ENCODE data around the gene CRTC3.
"Not testable (repeated sequence)": the region's sequence is repeated elsewhere in the genome, so short reads cannot be mapped to it uniquely, and the experiment has no call there.

The CRTC3 gene

DNA sequence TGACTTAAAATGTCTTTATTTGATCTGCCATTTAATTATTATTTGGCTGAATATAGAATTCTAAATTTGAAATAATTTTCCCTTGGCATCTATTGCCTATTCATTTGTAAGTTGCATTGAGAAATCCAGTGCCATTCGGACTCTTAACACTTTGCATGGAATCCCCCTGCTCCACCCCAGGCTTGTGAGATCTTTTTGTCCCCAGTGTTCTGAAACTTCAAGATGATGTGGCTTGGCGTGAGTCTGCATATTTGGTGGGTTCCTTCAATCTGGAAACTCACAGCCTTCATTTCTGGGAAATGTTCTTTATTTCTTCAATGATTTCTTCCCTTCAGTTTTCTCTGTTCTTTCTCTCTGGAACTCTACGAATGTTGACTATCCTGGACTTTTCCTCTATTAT, 103.6 kb downstream of the CRTC3 start:
- no peak for DNase-seq

DNA sequence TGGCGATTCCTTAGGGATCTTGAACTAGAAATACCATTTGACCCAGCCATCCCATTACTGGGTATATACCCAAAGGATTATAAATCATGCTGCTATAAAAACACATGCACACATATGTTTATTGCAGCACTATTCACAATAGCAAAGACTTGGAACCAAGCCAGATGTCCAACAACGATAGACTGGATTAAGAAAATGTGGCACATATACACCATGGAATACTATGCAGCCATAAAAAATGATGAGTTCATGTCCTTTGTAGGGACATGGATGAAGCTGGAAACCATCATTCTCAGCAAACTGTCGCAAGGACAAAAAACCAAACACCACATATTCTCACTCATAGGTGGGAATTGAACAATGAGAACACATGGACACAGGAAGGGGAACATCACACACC, 107.3 kb downstream of the CRTC3 start:
- DNase-seq: not testable (repeated sequence)

DNA sequence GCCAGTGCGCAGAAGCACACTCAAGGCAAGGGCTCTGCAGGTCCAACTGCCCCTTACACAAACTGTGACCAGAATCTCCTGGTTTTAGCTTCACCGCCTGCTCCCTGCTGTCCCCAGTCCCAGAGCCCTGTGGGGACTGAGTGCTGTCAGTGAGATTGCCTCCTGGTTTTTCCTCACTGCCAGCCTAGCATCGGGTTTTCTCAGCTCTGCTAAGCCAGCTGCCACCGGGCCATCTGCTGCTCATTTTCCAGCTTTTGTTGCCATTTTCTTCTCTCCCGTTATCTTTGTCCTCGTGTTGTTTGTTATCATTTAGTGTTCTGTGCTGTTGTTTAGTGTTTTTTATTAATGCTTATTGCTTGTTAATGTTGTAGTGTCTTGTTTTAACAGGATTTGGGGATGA, 108.0 kb downstream of the CRTC3 start:
- no peak for DNase-seq

DNA sequence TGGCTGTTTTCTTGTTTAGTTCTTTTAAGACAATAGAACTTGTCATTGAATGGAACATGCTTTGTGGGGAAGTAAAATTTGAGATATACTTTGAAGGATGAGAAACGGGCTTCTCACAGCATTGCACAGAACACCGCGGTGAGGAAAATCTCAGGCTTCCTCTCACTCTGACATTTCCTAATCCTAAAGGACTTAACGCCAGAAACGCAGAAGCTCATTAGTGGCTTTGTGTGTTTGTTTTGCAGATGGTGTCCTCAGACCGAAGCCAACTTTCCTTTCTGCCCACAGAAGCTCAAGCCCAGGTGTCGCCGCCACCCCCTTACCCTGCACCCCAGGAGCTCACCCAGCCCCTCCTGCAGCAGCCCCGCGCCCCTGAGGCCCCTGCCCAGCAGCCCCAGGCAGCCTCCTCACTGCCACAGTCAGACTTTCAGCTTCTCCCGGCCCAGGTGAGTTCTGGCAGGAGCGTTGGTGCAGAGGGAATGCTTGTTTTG, 108.5 kb downstream of the CRTC3 start:
- DNase-seq: no peak

DNA sequence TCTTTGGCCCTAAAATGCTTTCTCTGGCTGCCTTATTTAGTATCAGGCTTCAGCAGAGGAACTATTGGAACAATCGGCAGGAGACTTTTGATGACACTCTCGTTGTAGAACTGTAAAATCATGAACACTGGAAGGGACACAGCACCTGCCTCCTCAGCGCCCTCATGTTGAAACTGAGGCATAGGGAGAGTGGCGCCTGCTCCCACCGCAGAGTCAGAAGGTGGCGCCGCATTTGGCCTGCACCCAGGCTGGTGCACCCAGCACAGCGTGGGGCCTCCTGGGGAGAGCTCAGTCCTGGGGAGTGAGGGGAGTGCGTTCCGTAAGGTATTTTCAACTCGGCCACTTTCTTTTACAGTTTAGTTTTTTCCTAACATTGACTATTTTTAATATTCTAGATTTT, 109.2 kb downstream of the CRTC3 start:
- DNase-seq: no peak

DNA sequence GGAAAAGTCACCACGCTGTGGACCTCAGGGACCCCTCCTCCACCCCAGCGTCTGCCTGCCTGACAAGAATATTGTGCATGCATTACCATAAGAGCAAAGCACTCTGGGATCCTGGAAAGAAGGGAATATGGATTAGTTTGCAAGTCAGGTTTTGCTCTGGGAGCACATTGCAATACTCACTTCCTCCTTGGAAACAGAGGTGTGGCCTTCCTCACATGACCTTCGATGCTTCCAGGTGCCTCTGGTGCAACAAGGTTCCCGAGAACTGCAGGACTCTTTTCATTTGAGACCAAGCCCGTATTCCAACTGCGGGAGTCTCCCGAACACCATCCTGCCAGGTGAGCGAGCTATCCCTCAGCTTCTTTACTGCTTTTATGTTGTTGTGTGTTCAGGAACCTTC, 111.1 kb downstream of the CRTC3 start:
- DNase-seq: no peak

DNA sequence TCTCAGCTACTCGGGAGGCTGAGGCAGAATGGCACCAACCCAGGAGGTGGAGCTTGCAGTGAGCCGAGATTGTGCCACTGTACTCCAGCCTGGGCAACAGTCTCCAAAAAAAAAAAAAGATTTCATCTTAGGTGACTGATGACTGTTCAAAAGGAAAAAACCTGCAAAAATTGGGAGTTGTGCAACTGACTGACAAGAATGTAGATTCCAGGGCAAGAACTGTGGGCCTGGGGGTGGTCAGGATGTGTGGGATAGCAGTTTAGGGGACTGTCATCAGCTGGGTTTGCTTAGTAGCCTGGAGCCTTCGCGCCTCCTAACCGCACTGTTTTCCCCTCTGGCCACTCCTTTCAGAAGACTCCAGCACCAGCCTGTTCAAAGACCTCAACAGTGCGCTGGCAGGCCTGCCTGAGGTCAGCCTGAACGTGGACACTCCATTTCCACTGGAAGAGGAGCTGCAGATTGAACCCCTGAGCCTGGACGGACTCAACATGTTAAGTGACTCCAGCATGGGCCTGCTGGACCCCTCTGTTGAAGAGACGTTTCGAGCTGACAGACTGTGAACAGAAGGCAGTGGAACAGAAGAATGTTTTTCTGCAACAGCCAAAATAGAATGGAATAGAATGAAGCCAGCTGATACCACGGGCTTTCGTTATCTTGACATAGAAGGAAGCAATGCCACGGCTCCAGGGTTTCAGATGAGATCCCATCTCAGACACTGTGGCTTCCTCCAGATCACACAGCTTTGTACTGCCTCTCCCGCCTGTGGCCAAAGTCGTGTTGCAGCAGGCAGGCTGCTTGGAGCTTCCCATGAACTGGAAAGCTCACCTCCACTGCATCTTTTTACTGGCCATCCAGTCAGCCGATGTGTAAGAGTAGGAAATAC, 112.1 kb downstream of the CRTC3 start:
- DNase-seq: no peak

DNA sequence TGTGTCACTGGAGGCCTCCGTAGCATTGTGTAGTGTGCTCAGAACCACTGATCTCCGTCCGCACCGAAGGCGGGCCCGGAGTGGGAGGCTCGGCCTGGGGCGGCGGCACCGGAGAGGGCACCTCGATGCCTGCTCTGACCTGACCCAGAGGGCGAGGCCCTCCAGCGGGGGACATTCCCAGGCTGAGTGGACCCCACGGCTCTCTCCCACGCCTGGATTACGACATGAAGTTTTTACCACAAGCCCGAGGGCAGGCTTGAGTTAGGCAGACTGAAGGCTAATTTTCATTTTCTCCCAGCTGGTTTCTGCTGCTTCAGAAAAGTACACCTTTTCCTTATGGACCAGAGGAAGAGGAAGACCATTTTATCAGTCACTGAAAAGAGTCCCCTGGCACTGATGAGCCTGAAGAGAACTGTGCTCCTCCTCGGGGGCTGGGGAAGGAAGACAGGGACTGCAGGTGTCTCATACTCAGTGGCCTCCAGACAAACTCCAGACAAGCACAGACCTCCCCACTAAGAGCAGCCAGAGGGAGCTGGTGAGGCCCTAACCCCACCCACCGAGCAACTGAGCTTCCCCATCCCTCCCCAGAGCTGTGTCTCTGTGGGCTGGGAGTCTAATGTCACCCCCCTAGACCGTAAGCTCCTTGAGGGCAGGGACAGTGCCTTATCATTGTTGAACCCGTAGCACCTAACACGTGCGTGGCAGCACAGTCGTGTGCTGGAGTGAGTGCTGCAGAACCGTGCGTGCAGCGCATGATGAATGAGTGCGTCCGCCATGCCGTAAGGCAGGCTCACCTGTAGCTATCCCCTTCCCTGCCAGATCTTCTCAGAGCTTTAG, 113.0 kb downstream of the CRTC3 start:
- no peak for DNase-seq

DNA sequence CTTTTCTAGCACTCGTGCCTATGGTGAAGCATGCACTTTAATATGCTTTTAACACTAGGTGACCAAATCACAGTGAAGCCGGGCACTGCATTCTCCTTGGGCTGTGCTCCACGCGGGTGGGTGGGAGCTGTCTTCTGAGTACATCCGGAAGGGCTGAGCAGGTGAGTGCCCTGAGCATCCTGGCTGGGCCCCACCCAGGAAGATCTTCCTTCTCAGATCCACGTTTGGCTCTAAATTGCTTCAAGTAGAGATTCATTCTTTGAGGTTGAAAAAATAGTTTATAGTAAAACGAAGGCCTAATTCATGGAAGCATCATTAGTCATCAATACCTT, 113.5 kb downstream of the CRTC3 start:
- no peak for DNase-seq

DNA sequence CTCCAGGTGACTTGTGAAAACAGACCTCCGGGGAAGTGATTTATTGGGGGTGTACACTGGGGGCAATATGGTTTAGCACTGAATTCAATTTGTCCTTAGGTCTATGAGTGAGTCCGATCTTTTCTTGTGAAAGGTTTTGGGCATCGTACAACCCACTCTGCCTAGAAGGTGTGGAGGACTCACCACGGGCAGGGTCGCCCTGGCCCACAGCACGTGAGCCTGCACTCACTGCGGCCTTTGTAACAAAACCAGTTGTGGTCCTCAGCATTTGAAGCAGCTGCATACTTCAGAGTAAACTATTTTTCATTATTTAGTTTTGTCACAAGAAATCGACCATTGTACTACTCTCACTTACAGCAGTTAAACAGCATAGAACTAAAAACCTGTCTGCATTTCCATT, 114.8 kb downstream of the CRTC3 start:
- DNase-seq: no peak

DNA sequence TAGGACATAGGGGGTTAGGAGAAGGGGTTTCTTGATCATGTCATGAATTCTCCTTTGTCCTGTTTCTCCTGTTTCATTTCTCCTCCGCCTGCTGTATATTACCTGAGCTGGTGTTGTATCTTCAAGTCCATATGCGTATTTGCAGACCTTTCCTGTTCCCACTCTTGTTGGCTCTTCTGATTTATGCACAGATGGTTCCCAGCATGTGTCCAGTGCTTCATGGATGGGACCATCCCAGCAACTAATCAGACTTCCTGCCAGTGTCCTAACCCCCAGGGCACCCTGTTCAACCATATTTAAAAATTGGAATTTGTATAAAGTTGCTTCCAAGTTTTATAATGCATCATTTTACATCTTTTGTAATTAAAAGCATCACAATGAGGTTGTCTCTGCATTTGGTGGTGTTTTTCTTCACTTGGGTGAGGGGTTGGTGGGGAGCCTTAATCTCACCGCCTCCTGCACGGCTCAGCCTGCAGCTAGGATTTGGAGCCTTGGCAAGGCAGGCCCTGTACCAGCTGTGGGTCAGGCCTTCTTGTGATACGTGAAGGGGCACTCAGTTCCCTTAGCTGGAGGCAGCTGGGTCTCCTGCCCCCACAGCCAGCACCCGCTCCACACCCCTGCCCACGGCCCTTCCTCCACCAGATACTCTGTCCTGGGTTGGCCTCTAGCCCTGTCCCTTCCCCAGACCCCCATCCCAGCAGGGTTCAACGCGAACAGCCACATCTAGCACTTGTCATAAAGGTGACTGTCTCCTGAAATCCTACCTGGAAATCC, 115.4 kb downstream of the CRTC3 start:
- DNase-seq: no peak

DNA sequence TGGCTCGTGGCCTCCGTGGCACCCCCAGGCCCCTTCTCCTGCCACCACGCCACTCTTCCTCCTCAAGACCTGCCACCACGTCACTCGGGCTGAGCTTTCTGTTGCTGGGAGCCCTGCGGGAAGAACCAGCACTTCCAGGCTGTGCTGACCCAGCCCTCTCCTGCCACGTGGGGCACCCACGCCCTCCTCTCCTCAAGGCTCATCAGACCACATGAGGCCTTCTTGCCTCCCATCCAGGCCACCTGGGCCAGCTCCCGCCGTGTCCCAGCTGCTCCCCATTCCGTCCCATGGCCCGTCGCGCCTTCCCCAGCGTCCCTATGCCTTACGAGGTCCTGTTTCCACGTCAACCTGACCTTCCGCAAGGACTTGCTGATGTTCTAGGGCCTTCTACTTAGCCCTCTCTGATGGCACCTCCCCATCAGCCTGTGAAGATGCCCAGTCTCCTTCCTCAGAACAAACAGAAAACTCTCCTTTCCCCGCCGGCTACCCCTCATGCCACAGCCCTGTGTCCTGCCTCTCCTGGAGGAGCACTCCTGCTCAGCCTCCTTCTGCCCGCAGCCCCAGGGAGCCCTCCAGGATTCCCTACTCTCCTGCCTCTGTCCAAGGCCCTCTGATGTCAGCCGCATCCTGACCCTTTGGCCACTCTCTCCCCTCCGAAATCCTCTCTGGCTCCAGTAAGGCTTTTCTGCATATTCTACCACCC, 116.3 kb downstream of the CRTC3 start:
- DNase-seq: no peak

DNA sequence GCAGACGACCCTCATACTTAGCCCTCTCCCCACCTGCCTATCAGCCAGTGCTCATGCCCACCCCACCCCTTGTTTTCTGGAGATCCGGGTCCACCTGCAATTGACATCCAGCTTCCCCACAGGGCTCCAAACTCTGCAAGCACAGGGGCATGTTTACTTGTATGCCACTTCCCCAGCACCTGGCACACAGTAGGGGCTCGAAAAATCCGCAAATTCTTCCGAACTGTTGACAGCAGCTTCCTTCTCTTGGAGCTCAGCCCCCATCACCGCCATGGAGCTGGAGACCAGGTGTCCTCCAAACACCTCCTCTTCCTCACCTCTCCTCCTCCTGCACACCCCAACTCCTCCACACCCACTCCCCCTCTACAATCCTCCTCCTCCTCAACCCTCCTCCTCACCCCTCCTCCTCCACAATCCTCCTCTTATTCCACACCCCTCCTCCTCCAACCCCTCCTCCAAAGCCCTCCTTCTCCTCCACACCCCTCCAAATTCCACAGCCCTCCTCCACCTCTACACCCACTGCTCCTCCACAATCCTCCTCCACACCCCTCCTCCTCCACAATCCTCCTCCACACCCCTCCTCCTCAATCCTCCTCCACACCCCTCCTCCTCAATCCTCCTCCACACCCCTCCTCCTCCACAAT, 117.1 kb downstream of the CRTC3 start:
- no peak for DNase-seq

DNA sequence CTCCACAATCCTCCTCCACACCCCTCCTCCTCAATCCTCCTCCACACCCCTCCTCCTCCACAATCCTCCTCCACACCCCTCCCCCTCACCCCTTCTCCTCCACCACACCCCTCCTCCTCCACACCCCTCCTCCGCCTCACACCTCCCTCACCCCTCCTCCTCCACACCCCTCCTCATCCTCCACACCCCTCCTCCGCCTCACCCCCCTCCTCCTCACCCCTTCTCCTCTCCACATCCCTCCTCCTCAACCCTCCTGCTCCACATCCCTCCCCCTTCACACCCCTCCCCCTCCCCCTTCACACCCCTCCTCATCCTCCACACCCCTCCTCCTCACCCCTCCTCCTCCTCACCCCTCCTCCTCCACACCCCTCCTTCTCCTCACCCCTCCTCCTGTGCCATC, 117.6 kb downstream of the CRTC3 start:
- DNase-seq: no peak

DNA sequence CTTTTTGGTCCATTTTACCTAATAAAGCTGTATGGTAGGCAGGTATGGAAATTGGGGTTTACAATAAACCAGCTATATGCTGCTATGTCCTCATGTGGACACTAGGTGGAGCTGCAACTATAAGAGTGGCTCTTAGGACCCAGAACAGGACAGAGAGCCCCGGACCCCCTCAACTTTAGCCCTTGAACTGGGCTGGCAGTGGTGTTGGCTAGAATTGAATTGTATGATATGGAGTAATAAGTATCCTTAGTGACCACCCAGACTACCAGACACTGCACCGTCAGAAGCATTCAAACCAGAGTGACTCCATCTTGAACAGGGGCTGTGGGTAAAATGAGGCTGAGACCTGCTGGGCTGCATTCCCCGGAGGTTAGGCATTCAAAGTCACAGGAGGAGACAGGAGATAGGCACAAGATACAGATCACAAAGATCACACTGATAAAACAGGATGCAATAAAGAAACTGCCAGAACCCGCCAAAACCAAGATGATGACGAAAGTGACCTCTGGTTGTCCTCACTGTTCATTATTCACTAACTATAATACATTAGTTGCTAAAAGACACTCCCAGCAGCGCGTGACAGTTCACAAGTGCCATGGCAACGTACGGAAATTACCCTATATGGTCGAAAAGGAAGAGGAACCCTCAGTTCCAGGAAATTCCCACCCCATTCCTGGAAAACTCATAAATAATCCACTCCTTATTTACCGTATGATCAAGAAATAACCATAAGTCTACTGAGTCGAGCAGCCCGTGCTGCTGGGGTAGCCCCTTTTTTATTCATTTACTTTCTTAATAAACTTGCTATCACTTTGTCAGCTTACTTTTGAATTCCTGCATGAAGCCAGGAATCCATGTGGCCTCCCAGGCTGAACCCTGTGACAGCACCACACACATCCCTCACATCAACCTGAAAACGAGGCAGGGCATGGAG, 118.7 kb downstream of the CRTC3 start:
- DNase-seq: peak; percentile 29

DNA sequence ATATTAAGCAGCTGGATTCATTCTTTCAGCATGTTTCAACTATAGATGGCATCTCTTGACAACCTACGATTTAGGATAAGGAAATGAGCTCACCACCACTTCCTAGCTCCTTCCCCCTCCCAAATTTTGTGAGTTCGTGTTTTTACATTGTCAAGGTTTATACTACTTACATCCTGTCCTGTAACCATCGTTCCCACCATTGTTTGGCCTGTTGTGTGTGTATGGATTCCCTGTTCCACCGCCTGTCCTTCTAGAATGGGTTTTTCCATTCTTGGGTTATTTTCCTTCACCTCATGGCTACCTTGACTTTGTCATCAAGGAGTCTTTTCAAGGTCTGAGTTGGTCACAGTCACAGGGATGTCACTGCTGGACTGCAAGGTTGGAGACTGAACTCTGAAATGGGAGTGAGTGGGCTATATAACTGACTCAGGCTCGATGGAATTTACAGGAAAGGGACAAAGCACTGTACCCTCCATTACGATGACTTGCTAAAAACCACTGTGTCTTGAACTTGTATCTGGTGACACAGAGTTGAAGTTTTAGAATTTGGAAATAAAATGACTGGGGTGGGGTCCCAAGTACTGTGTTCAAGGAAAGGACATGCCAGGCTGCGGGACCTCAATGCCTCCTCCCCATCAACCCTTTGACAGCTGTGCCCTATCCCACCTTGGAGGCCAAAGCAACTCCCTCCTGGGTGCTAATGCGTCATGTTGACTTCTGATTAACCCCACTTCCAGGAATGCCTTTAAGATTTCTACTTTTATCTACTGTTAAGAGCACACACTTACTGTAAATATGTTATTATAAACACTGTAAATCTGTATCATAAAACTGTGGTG, 120.6 kb downstream of the CRTC3 start:
- DNase-seq: no peak

DNA sequence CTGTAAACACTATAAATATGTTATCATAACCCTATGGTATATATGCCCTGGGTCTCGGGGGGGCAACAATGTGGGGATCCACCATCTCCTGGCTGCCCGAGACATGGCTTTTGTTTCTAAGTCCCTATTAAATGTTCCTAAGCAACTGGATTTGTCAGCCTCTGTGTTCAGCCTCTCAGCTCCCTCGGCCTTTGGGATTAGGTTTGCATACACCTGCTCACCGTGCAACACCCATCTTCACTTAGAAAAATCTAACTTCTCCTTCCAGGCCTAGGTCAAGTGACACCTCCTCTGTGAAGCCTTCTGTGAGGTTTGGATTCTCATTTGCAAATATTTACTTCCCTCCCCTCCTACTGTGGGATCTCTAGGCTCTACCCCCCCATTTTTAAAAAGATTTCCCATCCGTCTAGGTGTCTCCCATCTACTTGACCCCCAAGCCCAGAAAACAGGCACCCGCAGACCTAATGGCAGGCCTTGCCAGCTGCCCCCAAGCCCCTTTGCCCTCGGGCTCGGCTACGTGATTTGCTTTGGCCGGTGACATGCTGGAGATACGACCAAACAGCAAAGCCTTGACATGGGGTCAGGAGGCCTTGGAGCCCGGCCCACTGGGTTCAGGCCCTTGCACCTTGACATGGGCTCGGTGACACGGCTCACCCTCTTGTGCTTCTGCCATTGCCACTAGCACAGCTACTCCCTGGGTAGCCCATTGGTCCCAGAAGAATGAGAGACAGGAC, 121.4 kb downstream of the CRTC3 start:
- DNase-seq: no peak

DNA sequence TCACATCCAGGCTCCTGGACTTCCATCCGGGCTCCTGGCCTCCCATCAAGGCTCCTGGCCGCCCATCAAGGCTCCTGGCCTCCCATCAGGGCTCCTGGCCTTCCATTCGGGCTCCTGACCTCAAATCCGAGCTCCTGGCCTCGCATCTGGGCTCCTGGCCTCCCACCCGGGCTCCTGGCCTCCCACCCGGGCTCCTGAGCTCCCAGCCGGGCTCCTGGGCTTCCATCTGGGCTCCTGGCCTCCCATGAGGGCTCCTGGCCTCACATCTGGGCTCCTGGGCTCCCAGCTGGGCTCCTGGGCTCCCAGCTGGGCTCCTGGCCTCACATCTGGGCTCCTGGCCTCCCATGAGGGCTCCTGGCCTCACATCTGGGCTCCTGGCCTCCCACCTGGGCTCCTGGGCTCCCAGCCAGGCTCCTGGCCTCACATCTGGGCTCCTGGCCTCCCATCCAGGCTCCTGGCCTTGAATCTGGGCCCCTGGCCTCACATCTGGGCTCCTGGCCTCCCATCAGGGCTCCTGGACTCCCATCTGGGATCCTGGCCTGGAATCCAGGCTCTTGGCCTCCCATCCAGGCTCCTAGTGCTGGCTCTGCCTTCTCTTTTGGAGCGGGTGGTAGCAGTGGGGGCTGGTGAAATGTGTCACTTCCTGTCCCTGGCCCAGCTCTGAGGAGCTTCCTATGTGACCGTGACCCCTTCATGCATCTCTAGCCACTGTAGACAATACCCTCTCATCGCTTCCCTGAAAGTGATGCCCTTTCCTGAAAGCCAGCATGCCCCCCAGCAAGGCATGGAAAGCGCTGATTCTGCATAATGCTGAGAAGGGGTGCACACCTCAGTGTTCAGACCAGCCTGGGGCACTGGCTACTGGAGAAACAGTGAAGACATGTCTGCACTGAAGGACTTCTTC, 124.8 kb downstream of the CRTC3 start:
- no peak for DNase-seq

Measured in activated CD4-positive, alpha-beta T cell treated with anti-CD3 and anti-CD28 coated beads for 1 hour (primary cell).